DMS153 treated with DMSO at 0.1 percent for 48 hours (cell line): Measurements from ENCODE around the gene VAPA.
A peak's percentile ranks its signal among the peaks of the same experiment; 100 is the strongest.

ENCODE experiments used
- DNase-seq: peaks from one replicate; lab custom pipeline; 2025; ENCODE audit not compliant: unreplicated experiment; lab: John Stamatoyannopoulos, UW

The VAPA gene

DNA sequence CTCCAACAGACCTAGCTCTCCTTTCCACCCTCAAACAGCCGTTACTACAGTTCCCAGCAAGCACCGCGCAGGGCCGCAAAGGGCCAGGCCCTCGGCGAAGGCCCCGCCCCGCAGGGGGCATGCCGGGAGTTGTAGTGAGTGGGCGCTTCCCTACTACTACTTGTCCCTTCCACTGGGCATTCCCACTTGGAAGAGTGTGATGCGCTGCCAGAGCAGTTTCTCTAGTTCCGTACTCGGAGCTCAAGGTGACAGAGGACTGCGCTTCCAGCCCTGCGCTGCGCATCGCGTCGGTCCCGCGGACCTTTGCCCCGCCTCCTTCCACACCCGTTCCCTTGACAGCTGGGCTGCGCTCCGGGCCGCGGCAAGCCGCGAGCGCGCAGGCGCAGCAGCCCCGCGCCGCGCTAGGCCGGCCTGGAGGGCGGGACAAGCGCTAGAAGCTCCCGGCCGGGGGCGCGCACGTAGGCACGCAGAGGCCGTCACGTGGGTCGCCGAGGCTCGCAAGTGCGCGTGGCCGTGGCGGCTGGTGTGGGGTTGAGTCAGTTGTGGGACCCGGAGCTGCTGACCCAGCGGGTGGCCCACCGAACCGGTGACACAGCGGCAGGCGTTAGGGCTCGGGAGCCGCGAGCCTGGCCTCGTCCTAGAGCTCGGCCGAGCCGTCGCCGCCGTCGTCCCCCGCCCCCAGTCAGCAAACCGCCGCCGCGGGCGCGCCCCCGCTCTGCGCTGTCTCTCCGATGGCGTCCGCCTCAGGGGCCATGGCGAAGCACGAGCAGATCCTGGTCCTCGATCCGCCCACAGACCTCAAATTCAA lies at the start of gene VAPA:
Gene VAPA, plus strand, starts transcription at position 491 of the 808 bp plus-strand sequence. Its CDS starts 241 bp downstream, at position 732.
- DNase-seq: peak; percentile 69

- DNase-seq: no peak
Measured at GRCh38 chr18:9865764-9866490, 47.9 kb upstream of the VAPA start.

DNA sequence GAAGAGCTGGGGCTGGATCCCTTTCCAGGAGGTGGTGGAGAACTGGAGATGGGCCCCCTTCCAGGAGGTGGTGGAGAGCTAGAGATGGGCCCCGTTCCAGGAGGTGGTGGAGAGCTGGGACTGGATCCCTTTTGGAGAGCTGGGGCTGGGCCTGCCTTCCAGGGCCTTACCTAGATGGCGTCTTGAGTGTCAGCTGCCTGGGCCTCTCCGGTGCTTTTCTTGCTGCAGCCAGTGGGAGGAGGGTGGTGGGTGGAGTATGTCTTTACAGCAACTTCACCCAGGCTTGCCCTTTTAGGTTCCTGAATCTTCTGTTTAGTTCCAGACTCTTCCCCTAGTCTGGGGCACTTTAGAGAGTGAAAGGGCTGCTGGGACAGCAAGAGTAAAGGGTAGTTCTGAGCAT lies 47.2 kb upstream of the VAPA start:
- DNase-seq: no peak

DNA sequence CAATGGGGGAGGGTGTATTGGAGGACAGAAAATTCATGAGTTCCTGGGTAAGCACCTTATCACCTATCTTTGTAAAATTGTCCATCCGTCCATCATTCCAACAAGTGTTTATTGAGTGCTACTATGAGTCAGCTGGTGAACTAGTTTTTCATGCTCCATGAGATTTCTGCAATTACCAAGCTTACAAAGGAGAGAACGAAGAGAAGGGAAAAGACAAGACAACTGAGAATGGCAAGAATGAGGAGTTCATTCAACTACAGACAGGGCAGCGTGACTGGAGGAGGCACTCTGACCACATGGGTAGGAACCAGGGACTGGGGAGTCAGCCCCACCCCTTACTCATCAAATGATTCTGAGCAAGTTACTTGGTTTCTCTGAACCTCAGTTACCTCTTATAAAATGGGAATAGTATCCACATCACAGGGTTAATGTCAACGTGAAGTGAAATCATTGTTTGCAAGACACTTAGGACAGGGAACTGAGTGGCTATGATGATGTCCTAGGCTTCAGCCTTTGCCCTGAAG lies 46.7 kb upstream of the VAPA start:
- no peak for DNase-seq

GRCh38 chr18:9868857-9869714 lies 44.7 kb upstream of the VAPA start:
- no peak for DNase-seq

- no peak for DNase-seq
Measured at GRCh38 chr18:9869715-9870430, 43.9 kb upstream of the VAPA start.

DNA sequence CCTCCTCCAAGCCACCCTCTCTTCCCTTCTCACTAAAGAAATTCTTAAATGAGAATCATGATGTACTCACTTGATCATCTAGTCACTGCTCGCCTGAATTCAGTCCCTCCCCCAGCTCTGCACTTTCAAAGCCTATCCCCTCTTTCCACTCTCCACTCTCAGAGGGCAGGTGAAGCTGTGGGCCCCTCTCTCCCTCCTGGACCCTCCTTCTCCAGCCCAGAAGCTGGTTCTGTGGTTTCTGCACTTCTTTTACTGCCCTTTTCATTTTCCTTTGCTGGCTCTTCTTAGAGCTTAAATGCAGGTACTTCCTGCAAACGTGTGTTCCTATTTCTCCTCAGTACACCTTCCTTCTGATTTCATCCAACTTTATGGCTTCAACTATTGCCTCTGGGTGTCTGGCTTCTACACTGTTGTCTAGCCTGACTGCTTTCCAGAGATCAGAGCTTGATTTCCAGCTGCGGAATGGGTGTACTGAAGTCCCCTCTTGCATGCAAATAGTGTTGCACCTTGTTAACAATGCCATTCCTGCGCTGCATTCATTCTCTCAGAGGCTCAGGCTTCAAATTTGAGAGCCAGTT lies 43.3 kb upstream of the VAPA start:
- DNase-seq: no peak

GRCh38 chr18:9871244-9871746 lies 42.5 kb upstream of the VAPA start:
- no peak for DNase-seq

- no peak for DNase-seq
Measured at GRCh38 chr18:9872823-9873222, 41.0 kb upstream of the VAPA start.

- no peak for DNase-seq
Measured at GRCh38 chr18:9874728-9875127, 39.1 kb upstream of the VAPA start.

DNA sequence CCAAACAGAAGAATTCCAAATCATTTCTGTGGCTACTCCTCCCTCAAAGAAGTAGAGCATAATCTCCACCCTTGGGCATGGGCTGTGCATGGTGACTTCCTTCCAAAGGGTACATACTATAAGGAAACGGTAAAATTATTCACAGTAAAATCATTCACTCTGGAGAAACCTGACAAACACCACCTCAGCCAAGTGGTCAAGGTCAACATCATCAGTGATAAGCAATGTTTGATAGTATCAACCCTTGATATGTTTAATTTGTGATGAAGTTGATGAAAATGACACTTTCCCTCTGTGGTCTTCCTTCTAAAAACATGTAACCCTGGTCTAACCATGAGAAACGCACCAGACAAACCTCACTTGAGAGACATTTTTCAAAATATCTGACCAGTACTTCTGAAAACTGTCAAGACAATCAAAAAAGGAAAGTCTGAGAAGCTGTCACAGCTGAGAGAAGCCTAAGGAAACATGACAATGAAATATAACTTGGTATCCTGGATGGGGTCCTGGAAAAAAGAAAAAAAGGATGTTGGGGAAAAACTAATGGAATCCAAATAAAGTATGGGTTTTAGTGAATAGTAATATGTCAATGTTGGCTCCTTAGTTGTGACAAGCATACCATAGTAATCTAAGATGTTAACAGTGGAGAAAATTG lies 37.5 kb upstream of the VAPA start:
- DNase-seq: no peak

GRCh38 chr18:9876867-9877654 lies 36.8 kb upstream of the VAPA start:
- DNase-seq: no peak

GRCh38 chr18:9877655-9878014 lies 36.2 kb upstream of the VAPA start:
- DNase-seq: no peak

- no peak for DNase-seq
Measured at GRCh38 chr18:9878095-9878494, 35.7 kb upstream of the VAPA start.

GRCh38 chr18:9878783-9879242 lies 35.0 kb upstream of the VAPA start:
- no peak for DNase-seq

DNA sequence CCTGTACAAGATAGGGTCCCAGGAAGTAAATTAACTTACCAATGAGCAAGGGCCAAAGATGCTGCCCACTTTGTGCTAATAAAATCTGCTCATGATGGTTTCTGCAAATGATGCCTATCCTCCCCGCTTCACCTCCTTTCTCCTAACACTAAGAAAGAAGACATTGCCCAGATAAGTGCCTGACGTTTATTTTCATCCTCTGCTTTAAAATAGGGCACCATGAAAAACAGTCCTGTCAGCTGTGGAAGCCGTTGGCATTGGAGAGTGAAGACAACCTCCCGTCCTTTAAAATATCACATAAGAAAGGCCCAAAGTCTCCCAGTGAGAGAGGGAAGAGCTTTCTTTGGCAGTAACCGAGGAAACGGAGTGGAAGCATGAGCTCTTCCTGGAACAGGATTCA lies 29.7 kb upstream of the VAPA start:
- DNase-seq: no peak

DNA sequence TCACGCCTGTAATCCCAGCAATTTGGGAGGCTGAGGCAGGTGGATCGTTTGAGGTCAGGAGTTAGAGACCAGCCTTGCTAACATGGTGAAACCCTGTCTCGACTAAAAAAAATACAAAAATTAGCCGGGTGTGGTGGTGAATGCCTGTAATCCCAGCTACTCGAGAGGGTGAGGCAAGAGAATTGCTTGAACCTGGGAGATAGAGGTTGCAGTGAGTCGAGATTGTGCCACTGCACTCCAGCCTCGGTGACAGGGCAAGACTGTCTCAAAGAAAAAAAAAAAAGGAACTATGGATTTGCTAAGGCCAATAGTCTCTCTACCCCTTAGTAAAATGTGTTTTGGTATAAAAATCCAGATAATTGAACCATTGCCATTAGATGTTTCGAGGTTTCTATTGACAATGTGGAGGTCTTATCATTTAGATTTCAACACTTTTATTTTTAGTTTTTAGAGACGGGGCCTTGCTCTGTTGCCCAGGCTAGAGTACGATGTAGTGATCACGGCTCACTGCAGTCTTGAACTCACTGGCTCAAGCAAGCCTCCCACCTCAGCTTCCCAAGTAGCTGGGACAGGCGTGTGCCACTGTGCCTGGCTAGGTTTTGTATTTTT lies 29.2 kb upstream of the VAPA start:
- DNase-seq: no peak
